ENCODE results near the gene OR7G3. TPM values are rescaled to one million over a fixed set of nuclear protein-coding genes. Genes with fewer than 3 reads are reported as not detected.

Gene OR7G3
- total RNA-seq, 1 experiment from 2014 or later, result not detected

GRCh38 chr19:9171393-9171991, 44.7 kb upstream of the OR7G3 start:
- no peaks in the 10 kb centered on the region for H3K4me1 ChIP-seq (ENCODE audit: insufficient read depth, low read length)
- H3K14ac ChIP-seq (ENCODE audit: insufficient read depth, low read length), result no peak overlapping the region
- H3K4ac ChIP-seq (ENCODE audit: low read depth, low read length), result no peak overlapping the region
- H2BK120ac ChIP-seq (ENCODE audit: low read depth, low read length, poor library complexity, severe bottlenecking), result no peak overlapping the region
- no peaks in the 10 kb centered on the region for H4K20me1 ChIP-seq (ENCODE audit: control insufficient read depth, insufficient read depth, insufficient read length)
- no peaks in the 10 kb centered on the region for H3K27me3 ChIP-seq (ENCODE audit: insufficient read depth, low read length)
- no peak overlapping the region for H3T11ph ChIP-seq (ENCODE audit: low read length)
- Mint-ChIP-seq H3K4me3 (no peak overlapping the region), H3K36me3 (ENCODE audit: insufficient read depth in 1 of 3, low read depth in 3 of 3) (peaks cover 10 to 14% (median 13%) of the 10 kb centered on the region in 3 experiments), H3K27me3 (ENCODE audit: low read depth) (no peaks in the 10 kb centered on the region), H3K27ac (no peak overlapping the region), H3K9me3 (peaks cover 24 to 26% of the 10 kb centered on the region in 2 experiments), H3K4me1 (no peaks in the 10 kb centered on the region)
- H2BK5ac ChIP-seq (ENCODE audit: insufficient read length, low read length), result no peak overlapping the region
- H3K18ac ChIP-seq (ENCODE audit: insufficient read length, low read depth, low read length), result no peak overlapping the region
- H3K79me2 ChIP-seq (ENCODE audit: insufficient read depth, low read length), result no peaks in the 10 kb centered on the region
- H4K91ac ChIP-seq (ENCODE audit: insufficient read length, low read depth, low read length), result no peak overlapping the region
- no peak for DNase-seq
- no peak overlapping the region for H2BK12ac ChIP-seq (ENCODE audit: insufficient read length, low read depth, low read length)
- H3K23ac ChIP-seq (ENCODE audit: insufficient read length, low read depth, low read length), result no peak overlapping the region
- no peak overlapping the region for H2BK20ac ChIP-seq (ENCODE audit: low read depth, low read length, poor library complexity, severe bottlenecking)
- no peaks in the 10 kb centered on the region for H3K23me2 ChIP-seq (ENCODE audit: insufficient read length, low read depth, low read length, poor library complexity, severe bottlenecking)
- no peak for TF ChIP-seq CTCF (conservative IDR thresholded peaks at IDR 0.05)
- H2AFZ ChIP-seq (ENCODE audit: low read length), result no peak overlapping the region
- no peak overlapping the region for H3K56ac ChIP-seq (ENCODE audit: insufficient read length, low read depth, low read length)
- peaks cover 5% of the 10 kb centered on the region for H3K9me3 ChIP-seq (ENCODE audit: control insufficient read depth, low read depth, low read length)
- H4K8ac ChIP-seq (replicated peaks; ENCODE audit: insufficient read length, low read depth, low read length), result no peak overlapping the region
- H4K5ac ChIP-seq (ENCODE audit: insufficient read length, low read depth, low read length), result no peak overlapping the region
- H3K79me1 ChIP-seq (ENCODE audit: insufficient read depth, low read depth, low read length, poor library complexity, severe bottlenecking), result no peaks in the 10 kb centered on the region
- no CpG with 5 or more reads among the region's 6 CpGs for WGBS (ENCODE audit: extremely low coverage, insufficient read length, low lambda C conversion rate)
- no peak overlapping the region for H3K9ac ChIP-seq (ENCODE audit: extremely low read depth, insufficient read length, low read length)
- H3K4me2 ChIP-seq (ENCODE audit: insufficient read depth, insufficient read length, low read length), result no peak overlapping the region
- H2AK5ac ChIP-seq (ENCODE audit: insufficient read length, low read length), result no peak overlapping the region
- no peak overlapping the region for H2BK15ac ChIP-seq (ENCODE audit: low read depth, low read length)
- no peak overlapping the region for H3K27ac ChIP-seq (ENCODE audit: insufficient read length, low read depth, low read length)

Data from H9 (cell line).